GM12878 (cell line): ENCODE results near the gene SEZ6L2.

Experiments used
- BCLAF1 ChIP-seq: fragments of 450-650 bp; IDR thresholded peaks from 2 replicates; pipeline ENCODE4 v1.6.1; 2017; ENCODE audit warnings: antibody characterized with exemption, mild to moderate bottlenecking, moderate library complexity
- CBFB ChIP-seq: IDR thresholded peaks from 2 replicates; pipeline ENCODE4 v1.6.1; 2016; ENCODE audit warnings: antibody characterized with exemption, low read depth
- CTCF ChIP-seq, 3 experiments: IDR thresholded peaks in 2 of 3; conservative IDR thresholded peaks in 1 of 3; 2 replicates each; pipeline ENCODE4 v1.5.1; 2011; ENCODE audit warnings: low read depth in 3 of 3, low read length in 3 of 3, mild to moderate bottlenecking in 3 of 3, control low read depth in 2 of 3, moderate library complexity in 2 of 3, inconsistent platforms in 1 of 3, mixed read lengths in 1 of 3; ENCODE audit not compliant: control insufficient read depth in 2 of 3, insufficient read depth in 1 of 3; ENCODE audit errors: extremely low read depth in 1 of 3
- EZH2 ChIP-seq: IDR thresholded peaks from 2 replicates; pipeline ENCODE4 v1.6.1; 2012; ENCODE audit warnings: low read depth, mild to moderate bottlenecking, control low read depth, inconsistent platforms, low read length, borderline replicate concordance; ENCODE audit not compliant: control insufficient read depth
- FOS ChIP-seq: IDR thresholded peaks from 3 replicates; pipeline ENCODE4 v1.6.1; 2011; ENCODE audit warnings: borderline replicate concordance; ENCODE audit not compliant: insufficient read length; ENCODE audit errors: extremely low read depth
- GABPA ChIP-seq: IDR thresholded peaks from 2 replicates; pipeline ENCODE4 v1.6.1; 2014; ENCODE audit warnings: antibody characterized with exemption, low read depth, mild to moderate bottlenecking, inconsistent platforms
- GATAD2B ChIP-seq: fragments of 450-650 bp; conservative IDR thresholded peaks from 2 replicates; pipeline ENCODE4 v1.6.1; 2017; ENCODE audit warnings: low read depth, mild to moderate bottlenecking, moderate library complexity
- MXI1 ChIP-seq: fragments of 150-350 bp; IDR thresholded peaks from 2 replicates; pipeline ENCODE4 v1.6.1; 2011; ENCODE audit warnings: low read depth, mild to moderate bottlenecking, inconsistent platforms, low read length, improper control_type of control experiment
- NFYA ChIP-seq: IDR thresholded peaks from 2 replicates; pipeline ENCODE4 v1.6.1; 2011; ENCODE audit warnings: low read depth, mild to moderate bottlenecking, low read length, improper control_type of control experiment, borderline replicate concordance
- NRF1 ChIP-seq: conservative IDR thresholded peaks from 2 replicates; pipeline ENCODE4 v1.6.1; 2011; ENCODE audit warnings: mild to moderate bottlenecking, low read depth, low read length, improper control_type of control experiment
- POLR2A ChIP-seq: IDR thresholded peaks from 2 replicates; pipeline ENCODE4 v1.6.1; 2011; ENCODE audit warnings: low read depth, mild to moderate bottlenecking, low read length
- RAD21 ChIP-seq: IDR thresholded peaks from 2 replicates; pipeline ENCODE4 v1.6.1; 2011; ENCODE audit warnings: mild to moderate bottlenecking, low read depth, low read length, moderate library complexity; ENCODE audit not compliant: insufficient read depth
- SIN3A ChIP-seq: IDR thresholded peaks from 2 replicates; pipeline ENCODE4 v1.6.1; 2012; ENCODE audit warnings: low read depth, low read length, improper control_type of control experiment
- TCF12 ChIP-seq: IDR thresholded peaks from 2 replicates; pipeline ENCODE4 v1.6.1; 2011; ENCODE audit warnings: low read depth, mild to moderate bottlenecking, low read length

- TF ChIP-seq RAD21, result no peak
- TF ChIP-seq MXI1, result no peak
- no peak for TF ChIP-seq CTCF (IDR thresholded peaks at IDR 0.05 in 2 of 3, conservative IDR thresholded peaks at IDR 0.05 in 1 of 3; ENCODE audit: control insufficient read depth in 2 of 3, extremely low read depth in 1 of 3, insufficient read depth in 1 of 3, low read depth in 3 of 3, low read length in 3 of 3)
- TF ChIP-seq SIN3A, result no peak
- no peak for TF ChIP-seq CBFB
- TF ChIP-seq TCF12, result no peak
- TF ChIP-seq NRF1, result no peak
- no peak for TF ChIP-seq NFYA
- no peak for TF ChIP-seq GATAD2B
- TF ChIP-seq GABPA, result no peak
- no peak for TF ChIP-seq FOS
- no peak for TF ChIP-seq BCLAF1
- TF ChIP-seq EZH2, result no peak
- TF ChIP-seq POLR2A, result no peak
Measured at GRCh38 chr16:29922326-29922725, 23.0 kb upstream of the SEZ6L2 start.
